IMR-90 (cell line): ENCODE results near the gene RBM45. TPM values are rescaled to one million over a fixed set of nuclear protein-coding genes. Genes with fewer than 3 reads are reported as not detected.

Source experiments
- ATAC-seq: fragments of 200-7000 bp; cut with Tn5 transposase; 2 replicates; pipeline ENCODE4 v1.9.1; 2020; ENCODE audit warnings: low read depth, mild to moderate bottlenecking, moderate library complexity
- BruUV-seq: library from RNA; stranded (reverse); fragments of 400-500 nt; replicated peaks from 2 replicates; lab custom pipeline; 2021; lab: Mats Ljungman, UMichigan
- CTCF ChIA-PET: fragments of 300-600 bp; formaldehyde crosslinking; extraction: SDS; loops from one replicate; lab custom pipeline; 2021; ENCODE audit warnings: antibody characterized with exemption; lab: Yijun Ruan, JAX
- POLR2A ChIA-PET: fragments of 300-600 bp; sonication (Branson Sonifier 250); formaldehyde crosslinking; loops from one replicate; lab custom pipeline; 2022; ENCODE audit warnings: antibody characterized with exemption; ENCODE audit not compliant: unreplicated experiment; lab: Charles Lee
- DNase-seq: peaks from one replicate; pipeline ENCODE4 v3.0.0; 2013
- H2AFZ ChIP-seq: replicated peaks from 2 replicates; pipeline ENCODE3; 2013; ENCODE audit warnings: low read length, mild to moderate bottlenecking; ENCODE audit not compliant: poor library complexity
- H2AK5ac ChIP-seq: 2 replicates; pipeline ENCODE4 v1.6.1; 2013; ENCODE audit warnings: low read depth, low read length, inconsistent platforms
- H2AK9ac ChIP-seq: replicated peaks from 2 replicates; pipeline ENCODE3; 2013; ENCODE audit warnings: mild to moderate bottlenecking, low read depth, low read length, moderate library complexity; ENCODE audit not compliant: poor library complexity
- H2BK120ac ChIP-seq: 2 replicates; pipeline ENCODE4 v1.6.1; 2013; ENCODE audit warnings: low read depth, low read length, inconsistent platforms
- H2BK15ac ChIP-seq: 3 replicates; pipeline ENCODE4 v1.6.1; 2013; ENCODE audit warnings: low read depth, low read length, inconsistent platforms
- H2BK20ac ChIP-seq: 2 replicates; pipeline ENCODE4 v1.6.1; 2013; ENCODE audit warnings: low read depth, mild to moderate bottlenecking, inconsistent platforms, low read length, moderate library complexity
- H2BK5ac ChIP-seq: 2 replicates; pipeline ENCODE4 v1.6.1; 2013; ENCODE audit warnings: mild to moderate bottlenecking, low read depth, low read length, inconsistent platforms; ENCODE audit not compliant: poor library complexity, severe bottlenecking
- H3K14ac ChIP-seq: replicated peaks from 2 replicates; pipeline ENCODE4 v1.6.1; 2013; ENCODE audit warnings: low read depth, low read length, inconsistent platforms
- H3K18ac ChIP-seq: 2 replicates; pipeline ENCODE4 v1.6.1; 2013; ENCODE audit warnings: low read depth, low read length, control low read depth
- H3K23ac ChIP-seq: 2 replicates; pipeline ENCODE4 v1.6.1; 2013; ENCODE audit warnings: low read depth, low read length, inconsistent platforms
- H3K27ac ChIP-seq: 2 replicates; pipeline ENCODE4 v1.5.1; 2013; ENCODE audit warnings: mild to moderate bottlenecking, control low read depth, low read length; ENCODE audit not compliant: insufficient read depth
- H3K27me3 ChIP-seq: 2 replicates; pipeline ENCODE4 v1.6.1; 2013; ENCODE audit warnings: low read length; ENCODE audit not compliant: control insufficient read depth, insufficient read depth
- H3K36me3 ChIP-seq: 2 replicates; pipeline ENCODE4 v1.6.1; 2013; ENCODE audit warnings: low read length, mixed read lengths; ENCODE audit not compliant: control insufficient read depth, insufficient read depth
- H3K4ac ChIP-seq: 2 replicates; pipeline ENCODE4 v1.6.1; 2013; ENCODE audit warnings: low read depth, low read length, inconsistent platforms
- H3K4me1 ChIP-seq: 2 replicates; pipeline ENCODE4 v1.6.1; 2013; ENCODE audit warnings: low read length, mixed read lengths; ENCODE audit not compliant: control insufficient read depth, insufficient read depth
- H3K4me2 ChIP-seq: 2 replicates; pipeline ENCODE4 v1.6.1; 2013; ENCODE audit warnings: low read depth, mild to moderate bottlenecking, control low read depth, low read length, moderate library complexity
- H3K4me3 ChIP-seq: 2 replicates; pipeline ENCODE4 v1.5.1; 2013; ENCODE audit warnings: low read depth, mild to moderate bottlenecking, control low read depth, low read length, moderate library complexity; ENCODE audit not compliant: insufficient read depth
- H3K56ac ChIP-seq: 2 replicates; pipeline ENCODE4 v1.6.1; 2013; ENCODE audit warnings: low read length, inconsistent platforms; ENCODE audit not compliant: insufficient read depth; ENCODE audit errors: extremely low read depth
- H3K79me1 ChIP-seq, 2 experiments: 2 replicates each; pipeline ENCODE4 v1.6.1; 2013; ENCODE audit warnings: low read length in 2 of 2, inconsistent platforms in 1 of 2, low read depth in 1 of 2
- H3K9ac ChIP-seq: 2 replicates; pipeline ENCODE4 v1.6.1; 2013; ENCODE audit warnings: low read depth, low read length, control low read depth
- H3K9me1 ChIP-seq: 2 replicates; pipeline ENCODE4 v1.6.1; 2013; ENCODE audit warnings: low read length, inconsistent platforms; ENCODE audit not compliant: insufficient read depth
- H3K9me3 ChIP-seq: 2 replicates; pipeline ENCODE4 v1.6.1; 2013; ENCODE audit warnings: low read length; ENCODE audit not compliant: control insufficient read depth, insufficient read depth
- H4K20me1 ChIP-seq: 2 replicates; pipeline ENCODE4 v1.6.1; 2013; ENCODE audit warnings: low read length, inconsistent platforms; ENCODE audit not compliant: insufficient read depth
- H4K5ac ChIP-seq: 2 replicates; pipeline ENCODE4 v1.6.1; 2013; ENCODE audit warnings: mild to moderate bottlenecking, low read depth, low read length, control low read depth
- H4K8ac ChIP-seq, 2 experiments: 2 replicates each; pipeline ENCODE4 v1.6.1; 2013; ENCODE audit warnings: low read depth in 2 of 2, low read length in 2 of 2, control low read depth in 1 of 2, inconsistent platforms in 1 of 2
- H4K91ac ChIP-seq: 2 replicates; pipeline ENCODE4 v1.6.1; 2013; ENCODE audit warnings: low read depth, low read length, inconsistent platforms; ENCODE audit not compliant: insufficient read depth
- CEBPB ChIP-seq: IDR thresholded peaks from 2 replicates; pipeline ENCODE4 v1.6.1; 2012; ENCODE audit warnings: low read depth, low read length, improper control_type of control experiment
- FOS ChIP-seq: fragments of 150-350 bp; IDR thresholded peaks from 2 replicates; pipeline ENCODE4 v1.6.1; 2016; ENCODE audit warnings: low read depth, low read length
- MAZ ChIP-seq: IDR thresholded peaks from 2 replicates; pipeline ENCODE4 v1.6.1; 2012; ENCODE audit warnings: low read depth, mild to moderate bottlenecking, low read length, improper control_type of control experiment, moderate library complexity, borderline replicate concordance
- RFX5 ChIP-seq: IDR thresholded peaks from 2 replicates; pipeline ENCODE4 v1.8.0; 2012; ENCODE audit warnings: low read depth, mild to moderate bottlenecking, low read length, moderate library complexity
- SMC3 ChIP-seq: fragments of 150-350 bp; IDR thresholded peaks from 2 replicates; pipeline ENCODE4 v1.6.1; 2016; ENCODE audit warnings: low read depth, mild to moderate bottlenecking, antibody characterized with exemption, low read length, moderate library complexity
- USF2 ChIP-seq: fragments of 150-350 bp; IDR thresholded peaks from 2 replicates; pipeline ENCODE4 v1.6.1; 2017; ENCODE audit warnings: mild to moderate bottlenecking, antibody characterized with exemption, low read length, low read depth
- dilution Hi-C: fragments of 300-500 bp; cut with HindIII; formaldehyde crosslinking; loops from one replicate; pipeline ENCODE4 v1.14.3; 2018; ENCODE audit warnings: low sequenced_read_pairs; ENCODE audit not compliant: unreplicated experiment
- in situ Hi-C: fragments of 300-500 bp; cut with MboI; formaldehyde crosslinking; loops from 3 replicates; pipeline ENCODE4 v1.14.3; 2019; ENCODE audit warnings: low sequenced_read_pairs, inconsistent platforms, mixed read lengths
- intact Hi-C: fragments of 100-400 bp; cut with micrococcal nuclease; formaldehyde crosslinking; loops from 2 replicates; pipeline ENCODE4 v1.10.0; 2022
- polyA plus RNA-seq, 3 experiments: library from polyadenylated mRNA; depleted of rRNA; stranded (reverse); fragments of >200 nt; gene quantifications; 2 replicates each; pipeline ENCODE4 v1.2.3, GENCODE V29; 2012; ENCODE audit warnings: low replicate concordance in 1 of 3
- total RNA-seq: library from RNA; depleted of rRNA; stranded (reverse); fragments of >200 nt; gene quantifications from 2 replicates; pipeline ENCODE4 v1.2.3, GENCODE V29; 2012

Gene RBM45
- total and polyA plus RNA-seq, 2 of the 4 experiments (the other 2 are of a cell fraction): 10.3 to 17.9 TPM

DNA sequence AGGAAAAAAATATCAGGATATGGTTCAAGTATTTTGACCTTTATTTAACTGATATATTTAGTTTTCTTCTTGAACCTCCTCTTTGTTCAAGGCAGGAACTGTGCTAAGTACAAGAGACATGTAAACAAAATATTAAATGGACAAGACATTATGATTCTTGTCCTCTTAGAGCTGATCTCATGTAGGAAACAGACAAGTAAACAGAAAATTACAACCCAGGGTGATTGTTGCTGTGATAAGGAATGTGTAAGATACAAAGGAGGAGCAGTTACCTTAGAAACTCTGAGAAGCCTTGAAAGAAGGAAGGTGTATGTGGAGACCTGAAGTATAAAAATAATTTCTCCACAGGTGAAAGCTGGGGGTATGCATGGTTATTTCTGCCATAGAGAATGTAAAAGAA, 12.9 kb downstream of the RBM45 start:
- ATAC-seq: no peak

More for the DNA sequence above, 12.9 kb downstream of the RBM45 start:
- no peaks in the 10 kb centered on the region for H4K20me1 ChIP-seq
- no peak overlapping the region for H2AK9ac ChIP-seq
- H2AFZ ChIP-seq: no peak overlapping the region
- no peak overlapping the region for H2BK120ac ChIP-seq
- no peak overlapping the region for H2AK5ac ChIP-seq
- H3K9me3 ChIP-seq: no peaks in the 10 kb centered on the region
- H3K14ac ChIP-seq: no peak overlapping the region
- H3K27me3 ChIP-seq: no peaks in the 10 kb centered on the region
- H3K4me3 ChIP-seq: no peak overlapping the region
- H3K9me1 ChIP-seq: no peaks in the 10 kb centered on the region
- no peak overlapping the region for H4K5ac ChIP-seq
- CTCF ChIA-PET: no interaction called here
- no peak overlapping the region for H2BK20ac ChIP-seq
- POLR2A ChIA-PET: no interaction called here
- no peak overlapping the region for H4K91ac ChIP-seq
- peaks cover 8% of the 10 kb centered on the region for H3K36me3 ChIP-seq
- H3K79me1 ChIP-seq: no peaks in the 10 kb centered on the region
- intact Hi-C loops (no loop called here), dilution Hi-C loops (no loop called here), in situ Hi-C loops (no loop called here)
- no peak overlapping the region for H3K4me2 ChIP-seq
- no peak overlapping the region for H2BK5ac ChIP-seq
- no peak for DNase-seq
- no peak overlapping the region for H3K27ac ChIP-seq
- BruUV-seq: no TSS peak
- no peak overlapping the region for H2BK15ac ChIP-seq
- H3K4me1 ChIP-seq: peaks cover 5% of the 10 kb centered on the region
- no peak overlapping the region for H4K8ac ChIP-seq
- TF ChIP-seq USF2: no peak
- no peak for TF ChIP-seq RFX5
- TF ChIP-seq MAZ: no peak
- no peak for TF ChIP-seq CEBPB
- TF ChIP-seq FOS: no peak
- no peak for TF ChIP-seq SMC3
- H3K56ac ChIP-seq: no peak overlapping the region
- no peak overlapping the region for H3K9ac ChIP-seq
- no peak overlapping the region for H3K23ac ChIP-seq
- H3K18ac ChIP-seq: no peak overlapping the region
- H3K4ac ChIP-seq: no peak overlapping the region
